Heart left ventricle (tissue), 13 donors: ENCODE data around the gene PRSS33.

Experiments used
- CTCF ChIP-seq, 12 donors: fragments of 200-600 bp; sonication (generic) in 4 of 12; IDR thresholded peaks; one replicate each; pipeline versions ENCODE4 v1.5.0 to v1.8.0; 2018 to 2022; ENCODE audit warnings: antibody characterized with exemption in 12 of 12, mild to moderate bottlenecking in 5 of 12
- POLR2A ChIP-seq, 2 donors: fragments of 450-650 bp; IDR thresholded peaks; one replicate each; pipeline ENCODE4 v1.6.1; 2017; ENCODE audit warnings: antibody characterized with exemption in 2 of 2, mild to moderate bottlenecking in 2 of 2, moderate library complexity in 2 of 2
- donor health status: ischemic (EF 13 %, LVEDD 7.1; RV severe dilation, severe dysfunction).
- donor health status: DM: no; HTN: yes; CAD: no.
- donor health status: DM: no; HTN: no; CAD: no.
- donor health status: ischemic (EF 25% LVEDD 6.9; RV normal size, moderate dysfunction).
- donor health status: ischemic (EF 25% LVEDD 5.7; RV mildly dilated, moderate dysfunction).
- donor health status: ischemic (EF 35%, LVEDD 5.7; RV mildly dilated, moderate dysfunction).
- donor health status: nonischemic (EF 11% LVEDD 7.7; RV severe dilation, severe dysfunction).
- donor health status: DM: yes; HTN: yes; CAD: no.
- donor health status: PGD.
- donor health status: ischemic (EF 29% LVEDD 5.4; RV normal size, mild dysfunction).
- donor health status: nonischemic (EF 23%, LVEDD 6.1; RV moderate dilation, normal function).

- TF ChIP-seq CTCF (IDR thresholded peaks at IDR 0.05): no peak
- TF ChIP-seq POLR2A (IDR thresholded peaks at IDR 0.05): no peak
Measured at GRCh38 chr16:2822158-2822495, 34.8 kb upstream of the PRSS33 start.
